GM18498 (cell line): Measurements from ENCODE around the gene RAB44.
A peak's percentile ranks its signal among the peaks of the same experiment; 100 is the strongest.

Source experiments
- ATAC-seq: cut with Tn5 transposase; IDR thresholded peaks from one replicate; pipeline ENCODE4 v1.9.1; 2021; ENCODE audit warnings: mild to moderate bottlenecking, moderate library complexity; ENCODE audit not compliant: unreplicated experiment

RAB44 gene

DNA sequence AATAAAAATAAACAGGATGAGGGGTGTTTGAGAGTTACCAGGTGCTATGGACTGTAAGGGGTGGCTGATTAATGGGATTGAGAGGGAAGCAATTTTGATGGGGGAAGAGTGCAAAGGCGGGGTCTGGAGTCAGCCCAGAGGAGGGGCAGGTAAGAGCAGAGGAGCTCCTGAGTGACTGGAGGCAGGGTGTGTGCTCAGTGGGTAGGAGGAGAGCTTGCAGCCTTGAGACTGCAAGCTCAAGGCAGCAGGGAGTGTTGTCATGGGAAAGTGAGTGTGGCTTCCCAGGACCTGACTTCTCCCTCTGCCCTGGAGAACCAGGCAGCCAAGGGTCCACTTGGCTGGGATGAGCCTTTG, 54.2 kb downstream of the RAB44 start:
- ATAC-seq: no peak

DNA sequence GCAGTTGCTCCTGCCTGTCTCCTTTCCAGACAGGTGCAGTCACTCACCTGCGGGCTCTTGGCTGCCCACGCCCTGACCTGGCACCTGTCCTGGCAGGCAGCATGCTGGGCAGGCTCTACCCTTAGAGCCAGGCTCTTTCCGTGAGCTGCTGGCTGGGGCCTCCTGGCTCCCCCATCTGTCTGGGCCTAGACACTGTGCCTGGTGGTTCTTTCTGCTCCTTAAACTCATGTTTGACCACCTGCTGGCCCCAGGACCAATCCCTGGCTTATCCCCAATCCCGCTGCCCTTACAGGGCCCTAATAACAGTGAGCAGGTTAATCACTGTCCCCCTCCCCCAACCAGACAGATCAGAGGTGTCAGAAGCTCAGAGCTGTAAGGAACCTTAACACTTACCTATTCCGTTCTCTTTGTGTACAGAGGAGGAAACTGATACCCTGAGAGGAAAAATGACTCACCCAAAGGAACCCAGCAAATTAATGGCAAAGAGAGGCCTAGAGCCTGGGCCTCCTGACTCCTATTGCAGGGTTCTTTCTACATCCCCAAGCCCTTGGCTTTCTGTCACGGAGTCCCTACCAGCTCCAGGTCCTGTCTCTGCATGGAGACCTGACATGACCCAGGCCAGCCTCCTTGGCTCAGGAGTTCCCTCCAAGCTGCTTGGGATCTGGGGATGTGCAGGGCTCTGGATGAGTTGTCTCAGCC, 54.7 kb downstream of the RAB44 start:
- no peak for ATAC-seq

DNA sequence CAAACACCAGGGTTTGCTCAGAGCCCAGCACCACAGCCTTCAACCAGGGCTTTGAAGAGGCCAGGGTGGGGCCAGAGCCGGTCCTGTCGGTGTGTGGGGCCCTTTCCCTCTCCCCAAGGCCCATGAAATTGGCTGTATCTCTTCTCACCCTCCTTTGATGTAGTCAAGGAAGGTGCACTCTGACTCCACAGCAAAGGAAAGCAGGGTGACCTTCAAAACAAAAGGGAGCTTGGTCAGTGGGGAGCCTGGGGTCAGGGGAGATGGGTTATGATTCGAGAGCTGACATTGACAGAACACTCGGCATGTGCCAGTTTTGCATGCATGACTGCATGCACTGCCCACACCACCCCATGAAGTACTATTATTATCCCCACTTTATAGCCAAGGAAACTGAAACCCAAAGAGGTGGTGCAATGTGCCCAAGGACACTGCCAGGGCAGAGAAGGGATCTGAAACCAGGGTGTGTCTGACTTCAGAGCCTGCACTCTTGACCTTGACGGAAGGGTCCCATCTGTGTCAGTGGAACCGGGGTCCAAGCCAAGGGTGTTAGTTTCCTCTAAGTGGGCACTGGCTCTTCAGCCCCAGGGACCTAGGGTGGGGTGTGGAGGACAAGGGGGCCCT, 55.4 kb downstream of the RAB44 start:
- peak; percentile 59 for ATAC-seq

DNA sequence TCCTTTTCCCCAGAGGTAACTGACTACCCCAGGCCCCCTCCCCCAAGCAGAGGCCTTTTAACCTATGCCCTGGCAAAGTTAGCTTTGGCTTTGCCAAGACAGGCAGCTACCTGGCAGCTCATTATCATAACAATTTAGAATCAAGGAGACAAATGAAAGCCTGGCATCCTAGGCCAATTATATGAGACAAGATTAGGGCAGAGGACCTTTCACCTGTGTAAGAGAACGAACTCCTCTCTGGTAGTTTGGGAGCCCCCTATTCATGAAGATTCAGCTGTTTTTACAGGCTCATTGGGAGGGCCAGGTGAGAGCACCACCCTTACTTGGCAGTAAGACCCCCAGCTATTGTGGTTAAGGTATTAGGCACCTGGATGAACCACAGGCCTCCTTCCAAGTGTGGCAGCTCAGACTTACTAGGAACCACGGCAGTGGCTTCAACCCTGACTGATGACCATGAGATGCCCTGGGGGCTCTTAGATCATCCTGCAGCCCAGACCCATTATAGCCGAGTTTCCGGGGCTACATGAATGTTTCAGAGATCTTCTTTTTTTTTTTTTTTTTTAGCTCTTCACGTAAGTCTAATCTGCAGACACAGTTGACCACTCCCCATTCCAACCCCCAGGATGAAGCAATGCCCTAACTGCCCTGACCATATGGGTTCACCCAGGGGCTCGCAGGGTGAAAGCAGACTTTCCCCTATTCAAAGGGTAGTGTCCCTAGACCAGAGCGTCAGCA, 56.2 kb downstream of the RAB44 start:
- no peak for ATAC-seq

DNA sequence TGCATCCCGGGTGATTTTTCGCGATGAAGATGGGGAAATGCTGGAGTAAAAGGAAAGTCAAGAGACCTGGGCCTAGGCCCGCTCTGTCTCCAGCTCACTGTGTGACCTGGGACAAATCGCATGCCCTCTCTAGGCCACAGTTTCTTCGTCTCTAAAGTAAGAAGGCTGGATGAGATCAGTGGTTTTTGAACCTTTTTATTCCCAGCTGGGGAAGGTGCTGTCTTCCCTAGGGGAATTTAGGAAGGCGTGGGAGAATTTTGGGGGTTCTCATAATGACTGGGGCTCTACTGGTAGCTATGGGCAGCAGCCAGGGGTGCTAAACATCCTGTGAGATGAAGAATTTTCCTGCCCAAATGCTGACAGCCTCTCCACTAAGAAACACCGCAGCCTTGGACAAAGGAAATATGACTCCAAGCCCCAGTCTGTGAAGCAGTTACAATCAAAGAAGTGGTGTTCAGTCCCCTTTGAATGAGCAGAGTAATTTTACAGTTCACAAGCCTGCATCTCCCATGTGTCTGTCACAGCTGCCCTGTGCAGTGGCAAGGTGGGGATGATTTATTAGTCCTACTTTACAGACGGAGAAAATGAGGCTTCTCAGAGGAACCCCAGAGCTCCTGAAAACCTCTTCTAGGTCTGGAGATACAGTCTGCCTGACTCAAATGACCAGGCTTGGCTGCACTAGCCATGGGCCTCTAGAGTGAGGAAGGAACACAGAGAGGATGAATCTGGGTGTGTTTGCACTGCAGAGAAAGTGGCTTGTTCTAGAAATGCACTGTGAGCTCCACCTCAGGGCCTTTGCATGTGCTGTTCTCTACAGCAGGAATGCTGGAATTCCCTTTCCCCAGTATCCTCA, 57.2 kb downstream of the RAB44 start:
- no peak for ATAC-seq

DNA sequence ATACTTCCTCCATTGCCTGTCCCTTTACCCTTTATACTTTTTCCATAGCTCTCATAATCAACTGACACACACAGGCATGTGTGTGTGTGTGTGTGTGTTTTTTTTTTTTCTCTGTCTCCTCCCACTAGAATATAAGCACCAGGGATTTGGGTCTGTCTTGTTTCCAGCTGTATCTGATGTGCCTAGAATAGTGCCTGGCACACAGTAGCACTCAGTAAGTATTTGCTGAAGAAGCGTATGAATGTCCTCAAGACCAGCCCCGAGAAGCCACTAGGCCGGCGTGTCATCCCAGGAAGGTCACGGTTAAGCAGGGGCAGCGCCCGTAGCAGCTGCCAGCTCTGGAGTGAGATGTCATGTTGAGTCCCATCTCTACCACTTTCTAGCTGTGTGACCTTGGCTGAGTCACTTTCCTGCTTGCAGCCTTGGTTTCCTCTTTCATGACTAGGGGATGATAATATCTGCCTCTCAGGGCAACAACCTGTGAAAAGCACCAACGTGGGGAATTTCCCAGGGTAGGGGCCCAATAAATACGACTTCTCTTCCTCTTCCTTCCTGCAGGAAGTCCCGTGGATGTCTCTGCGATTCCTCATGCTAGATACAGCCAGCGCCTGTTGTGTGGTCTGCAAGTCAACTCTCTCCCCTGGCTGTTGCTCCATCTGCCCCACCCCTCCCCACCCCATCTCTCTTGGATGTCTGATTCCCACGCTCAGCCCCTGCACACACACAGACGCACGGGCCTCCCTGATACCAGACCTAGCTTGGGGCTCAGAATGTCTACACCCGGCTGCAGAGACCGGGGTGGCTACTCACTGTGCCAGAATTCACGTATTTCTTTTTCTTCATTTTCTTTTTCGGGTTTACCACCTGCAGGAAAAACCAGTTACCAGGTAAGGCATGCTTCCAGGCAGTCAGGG, 58.1 kb downstream of the RAB44 start:
- no peak for ATAC-seq

DNA sequence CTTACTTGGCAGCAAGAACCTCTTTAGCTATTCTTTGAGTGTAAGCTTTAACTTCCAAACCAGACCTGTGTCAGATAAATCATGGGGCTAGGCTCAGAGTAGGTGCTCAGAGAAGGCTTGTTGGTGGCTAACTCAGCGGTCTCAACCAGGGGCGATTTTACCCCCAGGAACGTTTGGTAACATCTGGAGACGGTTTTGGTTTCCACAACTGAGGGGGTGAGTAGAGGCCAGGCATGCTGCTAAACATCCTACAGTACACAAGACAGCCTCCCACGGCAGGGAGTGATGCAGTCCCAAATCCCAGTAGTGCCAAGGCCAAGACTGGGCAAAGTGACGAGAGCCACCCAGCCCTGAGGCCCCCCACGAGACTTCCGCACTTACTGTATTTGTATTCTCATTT, 59.2 kb downstream of the RAB44 start:
- no peak for ATAC-seq

DNA sequence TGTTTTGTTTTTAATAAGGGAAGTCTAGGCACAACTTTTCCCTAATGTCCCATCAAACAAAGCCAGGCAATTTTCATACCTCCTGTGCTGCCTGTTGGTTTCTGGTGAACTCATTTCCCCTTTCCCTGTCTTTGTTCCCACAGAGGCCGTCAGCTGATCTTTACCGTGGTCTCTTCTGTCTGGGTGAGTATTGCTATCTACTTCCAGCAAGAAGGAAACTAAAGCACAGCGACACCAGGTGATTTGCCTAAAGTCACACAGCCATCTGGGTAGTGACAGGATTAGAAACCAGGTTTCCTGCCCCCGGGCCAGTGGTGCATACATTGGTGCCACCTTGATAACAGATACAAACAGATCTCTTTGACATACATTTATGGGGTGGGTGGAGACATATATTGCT, 59.6 kb downstream of the RAB44 start:
- ATAC-seq: no peak

DNA sequence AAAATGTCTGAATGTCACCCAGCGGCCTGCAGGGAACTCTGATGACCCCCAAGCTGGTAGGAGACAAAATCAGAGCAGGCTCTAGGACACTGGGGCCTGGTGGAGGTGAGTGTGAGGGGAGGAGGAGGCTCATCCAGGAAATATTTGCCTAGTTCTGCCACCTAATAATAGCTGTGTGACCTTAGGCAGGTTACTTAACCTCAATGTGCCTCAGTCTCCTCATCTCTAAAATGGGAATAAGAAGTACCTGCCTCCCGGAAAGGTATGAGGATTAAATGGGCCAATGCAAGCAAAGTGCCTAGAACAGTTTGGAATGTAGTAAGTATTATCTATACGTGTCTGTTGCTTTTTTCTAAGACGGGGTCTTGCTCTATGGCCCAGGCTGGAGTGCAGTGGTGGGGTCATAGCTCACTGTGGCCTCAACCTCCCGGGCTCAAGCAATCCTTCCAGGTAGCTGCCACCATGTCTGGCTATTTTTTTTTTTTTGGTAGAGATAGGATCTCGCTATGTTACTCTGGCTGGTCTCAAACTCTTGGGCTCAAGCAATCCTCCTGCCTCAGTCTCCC, 60.4 kb downstream of the RAB44 start:
- ATAC-seq: no peak

DNA sequence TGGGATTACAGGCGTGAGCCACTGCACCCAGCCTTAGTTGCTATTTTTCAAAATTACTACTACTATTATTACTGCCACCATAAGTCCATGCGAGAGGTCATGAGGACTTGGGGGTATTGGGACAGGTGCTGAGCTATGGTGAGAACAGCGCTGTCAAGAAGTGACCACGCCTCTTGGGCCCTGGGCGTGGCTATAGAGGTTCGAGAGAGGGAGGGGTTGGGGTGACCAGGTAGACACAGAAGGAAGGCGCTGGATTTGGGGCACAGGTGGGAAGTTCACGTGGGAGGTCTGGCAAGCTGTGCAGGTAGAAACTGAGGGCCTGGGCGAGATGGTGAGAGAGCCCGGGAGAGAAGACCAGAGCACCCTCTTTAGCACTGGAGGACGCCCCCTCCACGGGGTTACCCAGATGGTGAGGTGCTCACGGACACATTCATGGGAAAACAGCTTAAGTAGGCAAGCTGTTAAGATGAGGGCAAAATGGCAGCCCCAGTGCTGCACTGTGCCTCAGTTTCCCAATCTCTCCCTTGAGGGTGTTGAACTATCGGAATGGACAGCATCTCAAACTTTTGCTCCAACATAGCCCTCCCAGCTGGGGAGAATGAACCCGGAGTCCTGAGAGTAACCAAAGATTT, 61.0 kb downstream of the RAB44 start:
- ATAC-seq: no peak

DNA sequence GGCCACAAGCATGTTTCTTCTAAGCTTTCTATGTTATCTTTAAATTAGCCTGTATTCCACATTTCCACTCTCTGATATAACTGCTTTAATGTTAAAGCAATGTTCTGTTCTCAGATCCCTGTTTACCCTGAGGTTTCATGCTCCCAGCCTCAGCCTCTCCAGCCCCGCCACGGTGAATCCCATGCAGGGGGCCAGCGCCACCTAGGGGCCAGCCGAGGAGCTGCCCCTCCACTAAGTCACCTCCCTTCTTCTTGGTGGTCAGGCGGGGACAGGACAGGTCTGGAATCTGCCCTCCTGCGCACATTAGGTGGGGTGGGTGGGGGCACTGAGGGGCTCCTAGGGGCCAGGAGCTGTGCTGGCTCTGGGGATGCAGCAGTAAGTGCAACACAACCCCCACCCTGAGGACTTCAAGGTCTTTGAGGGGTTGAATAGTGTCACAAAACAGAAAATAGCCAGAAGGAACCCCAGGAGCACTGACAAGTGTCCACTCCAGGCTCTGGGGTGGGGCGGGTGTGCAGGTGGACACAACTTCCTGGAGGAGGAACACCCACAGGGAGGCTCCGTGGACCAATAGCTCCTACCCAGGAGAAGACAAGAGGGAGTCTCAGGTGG, 61.6 kb downstream of the RAB44 start:
- ATAC-seq: no peak

DNA sequence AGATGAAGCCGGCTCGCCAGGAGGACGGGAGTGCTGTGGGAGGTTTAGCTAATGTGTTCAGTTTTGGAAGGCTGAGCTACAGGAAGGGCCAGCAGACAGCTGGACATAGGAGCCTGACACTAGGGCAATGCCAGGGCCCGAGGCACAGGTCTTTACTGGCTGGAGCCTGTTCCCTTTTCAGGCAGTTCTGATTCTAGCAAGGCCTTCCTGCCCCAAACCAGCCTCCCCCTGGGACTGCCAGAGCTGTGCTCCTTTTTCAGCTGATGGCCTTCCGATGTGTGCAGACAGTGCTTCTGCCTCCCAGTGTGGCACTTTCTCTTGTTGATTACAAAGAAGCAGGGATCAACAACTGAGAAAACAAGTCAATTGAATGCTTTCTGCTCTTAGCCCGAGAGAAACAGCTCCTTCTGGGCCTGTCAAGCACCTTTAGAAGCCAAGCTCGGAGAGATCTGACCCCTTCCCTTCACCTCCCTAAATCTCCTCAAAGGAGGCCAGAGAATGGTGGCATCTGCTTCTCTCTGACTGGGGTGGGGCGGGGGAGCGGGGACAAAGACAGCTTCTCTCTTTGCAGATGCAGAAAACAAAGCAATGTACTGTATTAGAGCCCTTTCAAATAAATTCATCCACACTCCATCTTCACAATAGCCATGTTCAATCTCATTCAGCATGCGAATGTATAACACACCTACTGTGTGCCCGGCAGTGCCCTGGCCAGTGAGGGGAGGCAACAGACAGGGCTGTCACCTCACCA, 63.2 kb downstream of the RAB44 start:
- ATAC-seq: no peak

DNA sequence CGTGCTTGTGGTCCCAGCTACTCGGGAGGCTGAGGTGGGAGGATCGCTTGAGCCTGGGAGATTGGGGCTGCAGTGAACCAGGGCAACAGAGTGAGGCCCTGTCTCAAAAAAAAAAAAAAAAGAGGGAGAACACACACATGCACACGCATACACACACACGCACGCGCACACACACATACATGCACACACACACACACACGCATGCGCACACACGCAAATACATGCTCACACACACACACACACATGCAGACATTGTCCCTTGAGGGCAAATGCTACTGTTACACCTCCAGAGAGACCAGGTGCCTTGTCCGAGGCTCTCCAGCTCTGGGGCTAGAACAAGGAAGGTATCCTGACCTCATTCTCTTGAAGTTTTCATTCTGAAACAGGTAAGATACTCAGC, 64.5 kb downstream of the RAB44 start:
- ATAC-seq: no peak

DNA sequence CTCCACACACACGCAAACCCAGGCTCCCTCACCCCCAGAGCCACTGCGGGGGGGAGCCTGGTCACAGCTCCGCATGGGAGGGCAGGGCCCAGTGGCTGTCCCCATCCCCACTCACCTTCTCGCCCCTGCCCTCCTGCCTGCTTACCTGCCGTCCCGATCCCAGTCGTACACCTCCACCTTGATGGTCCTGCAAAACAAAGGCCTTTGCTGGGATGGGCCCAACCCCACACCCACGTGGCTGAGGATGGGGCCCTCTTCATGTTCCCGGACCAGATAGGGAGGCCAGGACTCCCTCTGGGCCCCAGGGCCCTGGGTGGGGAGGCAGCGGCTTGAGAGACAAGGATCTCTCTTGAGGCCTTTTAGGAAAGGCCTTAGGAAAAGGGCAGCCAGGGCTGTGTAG, 67.6 kb downstream of the RAB44 start:
- ATAC-seq: no peak

DNA sequence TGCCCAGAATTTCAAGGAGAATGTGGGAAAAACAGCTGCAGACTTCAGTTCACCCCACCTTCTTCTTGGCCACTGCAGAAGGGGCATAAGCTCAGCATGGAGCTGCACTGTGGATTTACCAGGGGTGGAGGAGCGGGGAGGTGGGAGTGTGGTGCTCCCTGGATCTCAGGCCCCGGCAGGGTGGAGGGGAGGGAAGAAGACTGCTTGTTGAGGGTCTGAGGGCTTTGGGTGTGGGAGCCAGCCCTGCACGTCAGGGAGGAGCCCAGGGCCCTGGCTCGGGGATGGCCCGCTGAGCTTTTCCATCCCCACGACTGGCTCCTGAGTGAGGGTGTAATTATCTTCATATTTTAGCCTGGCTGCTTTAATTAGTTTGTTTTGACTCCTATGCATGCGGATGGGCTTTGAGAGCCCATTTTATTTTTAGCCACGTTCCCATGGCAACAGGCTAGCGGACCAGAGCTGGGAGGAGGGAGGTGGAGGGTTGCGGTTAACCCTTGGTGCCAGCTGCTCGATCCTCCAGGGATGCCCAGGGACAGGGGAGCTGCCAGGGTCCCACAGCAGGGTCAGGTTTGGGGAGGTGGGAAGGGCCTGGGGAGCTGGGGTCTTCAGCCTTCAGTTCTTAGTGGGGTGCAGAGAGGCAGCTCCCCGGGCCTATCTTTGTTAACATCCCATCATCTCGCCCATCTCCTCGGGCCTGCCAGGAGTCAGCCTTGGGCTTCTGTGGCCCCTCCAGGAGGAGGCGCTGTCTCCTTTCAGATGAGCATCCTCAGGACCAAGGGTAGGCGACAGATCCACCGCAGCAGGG, 68.2 kb downstream of the RAB44 start:
- peak; percentile 80 for ATAC-seq

DNA sequence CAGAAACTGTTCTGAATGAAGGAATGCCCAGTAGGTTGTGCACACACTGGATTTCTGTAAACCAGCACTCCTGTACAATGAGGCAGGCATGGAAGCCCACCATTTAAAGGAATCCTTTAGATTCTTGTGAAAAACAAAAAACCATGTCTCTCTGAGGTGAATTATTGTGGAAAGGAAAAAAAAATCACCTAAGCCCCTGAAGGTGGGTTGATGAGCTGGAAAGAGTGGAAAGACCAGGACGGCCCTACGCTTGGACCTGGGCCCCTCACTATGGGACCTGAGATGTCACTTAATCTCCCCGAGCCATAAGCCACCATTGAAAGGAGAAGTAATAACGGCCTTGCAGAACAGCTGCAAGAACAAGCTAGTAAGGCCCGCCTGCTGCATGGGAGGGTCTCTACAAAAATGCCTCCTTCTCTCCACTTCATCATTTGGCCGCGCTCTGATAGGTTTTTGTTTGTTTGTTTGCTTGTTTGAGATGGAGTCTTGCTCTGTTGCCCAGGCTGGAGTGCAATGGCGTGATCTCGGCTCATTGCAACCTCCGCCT, 68.8 kb downstream of the RAB44 start:
- ATAC-seq: no peak

DNA sequence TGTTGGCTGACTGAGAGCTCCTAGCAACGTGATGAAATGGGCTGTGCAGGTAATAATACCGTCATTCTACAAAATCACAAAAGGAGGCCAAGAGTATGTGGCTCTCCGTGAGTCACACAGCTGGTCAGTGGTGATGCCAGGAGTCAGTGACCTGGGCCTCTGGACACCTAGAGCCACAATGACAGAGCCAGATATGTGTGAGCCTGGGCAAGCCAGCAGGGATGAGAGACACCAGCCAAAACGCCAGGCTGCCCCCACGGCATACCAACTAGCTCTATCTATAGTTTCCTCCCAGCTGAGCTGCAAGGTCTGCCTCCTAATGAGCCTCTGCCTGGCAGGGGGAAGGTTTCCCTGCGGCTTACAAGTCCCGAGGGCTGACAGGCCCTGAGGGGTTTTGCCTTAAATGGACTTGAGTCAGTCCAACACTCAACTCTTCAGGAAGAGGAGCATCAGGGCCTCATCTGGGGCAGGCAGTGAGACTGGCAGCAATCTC, 71.6 kb downstream of the RAB44 start:
- no peak for ATAC-seq
